Mesodermal cell (in vitro differentiated cells): Measurements from ENCODE around the gene CNTFR.

Source experiments
- H3K27ac ChIP-seq: 2 replicates; pipeline ENCODE4 v1.7.0; 2013; ENCODE audit warnings: mild to moderate bottlenecking, low read depth, low read length, moderate library complexity; ENCODE audit not compliant: severe bottlenecking
- H3K36me3 ChIP-seq: 2 replicates; pipeline ENCODE4 v1.7.1; 2013; ENCODE audit warnings: mild to moderate bottlenecking, low read length, moderate library complexity; ENCODE audit not compliant: control insufficient read depth, insufficient read depth
- H3K4me1 ChIP-seq: one replicate; pipeline ENCODE4 v1.7.1; 2013; ENCODE audit warnings: mild to moderate bottlenecking, low read length; ENCODE audit not compliant: insufficient read depth, control insufficient read depth, poor library complexity, severe bottlenecking
- H3K4me3 ChIP-seq: 2 replicates; pipeline ENCODE4 v1.7.0; 2013; ENCODE audit warnings: low read length, control low read depth, mild to moderate bottlenecking; ENCODE audit not compliant: insufficient read depth, poor library complexity, severe bottlenecking; ENCODE audit errors: extremely low read depth
- H3K9me3 ChIP-seq: 2 replicates; pipeline ENCODE4 v1.7.1; 2013; ENCODE audit warnings: mild to moderate bottlenecking, low read length, moderate library complexity; ENCODE audit not compliant: control insufficient read depth
- WGBS, 2 experiments: methylation state at CpG; one replicate each; pipeline ENCODE4 v1.1.5; 2013; ENCODE audit warnings: missing lambda C conversion rate in 2 of 2; ENCODE audit not compliant: insufficient coverage in 2 of 2; 5-methylcytosine and 5-hydroxymethylcytosine counted together

Gene CNTFR

GRCh38 chr9:34599546-34599945, 10.0 kb upstream of the CNTFR start:
- Histone ChIP-seq H3K4me1 (peaks cover 3% of the 10 kb centered on the region), H3K36me3 (no peaks in the 10 kb centered on the region), H3K27ac (no peak overlapping the region), H3K9me3 (no peaks in the 10 kb centered on the region), H3K4me3 (no peak overlapping the region)
- WGBS, 2 experiments: 43 to 100% methylated on average over 1 of the region's 1 CpG

DNA sequence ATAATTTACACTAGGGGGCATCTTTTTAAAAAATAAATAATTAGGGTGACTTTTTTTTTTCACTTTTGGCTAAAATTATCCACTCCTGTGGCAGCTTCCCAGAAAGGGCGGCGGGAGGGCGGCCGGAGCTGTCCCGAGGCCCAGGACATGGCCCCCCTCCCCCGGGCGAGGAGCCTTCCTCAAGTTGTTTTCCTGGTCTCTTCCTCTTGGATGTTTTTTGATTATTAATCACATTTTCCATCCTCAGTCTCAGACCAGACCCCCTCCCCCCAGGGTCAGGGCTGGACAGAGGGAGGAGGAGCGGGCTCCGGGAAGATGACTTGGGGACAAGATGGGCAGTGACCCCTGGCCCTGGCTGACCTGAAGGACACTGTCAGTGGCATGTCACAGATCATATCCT, 4.7 kb upstream of the CNTFR start:
- H3K27ac ChIP-seq: no peak overlapping the region
- no peak overlapping the region for H3K4me3 ChIP-seq
- H3K36me3 ChIP-seq: no peaks in the 10 kb centered on the region
- no peaks in the 10 kb centered on the region for H3K9me3 ChIP-seq
- 94 to 97% methylated on average over 3 to 4 of the region's 9 CpGs for WGBS, 2 experiments
- peaks cover 16% of the 10 kb centered on the region for H3K4me1 ChIP-seq

- H3K4me1 ChIP-seq: peaks cover 13% of the 10 kb centered on the region
- H3K4me3 ChIP-seq: no peak overlapping the region
- H3K9me3 ChIP-seq: no peaks in the 10 kb centered on the region
- whole genome bisulfite sequencing, 2 experiments: 9 to 15% methylated on average over 15 to 19 of the region's 26 CpGs
- no peaks in the 10 kb centered on the region for H3K36me3 ChIP-seq
- H3K27ac ChIP-seq: no peak overlapping the region
Measured at GRCh38 chr9:34592895-34593601, 3.5 kb upstream of the CNTFR start.

DNA sequence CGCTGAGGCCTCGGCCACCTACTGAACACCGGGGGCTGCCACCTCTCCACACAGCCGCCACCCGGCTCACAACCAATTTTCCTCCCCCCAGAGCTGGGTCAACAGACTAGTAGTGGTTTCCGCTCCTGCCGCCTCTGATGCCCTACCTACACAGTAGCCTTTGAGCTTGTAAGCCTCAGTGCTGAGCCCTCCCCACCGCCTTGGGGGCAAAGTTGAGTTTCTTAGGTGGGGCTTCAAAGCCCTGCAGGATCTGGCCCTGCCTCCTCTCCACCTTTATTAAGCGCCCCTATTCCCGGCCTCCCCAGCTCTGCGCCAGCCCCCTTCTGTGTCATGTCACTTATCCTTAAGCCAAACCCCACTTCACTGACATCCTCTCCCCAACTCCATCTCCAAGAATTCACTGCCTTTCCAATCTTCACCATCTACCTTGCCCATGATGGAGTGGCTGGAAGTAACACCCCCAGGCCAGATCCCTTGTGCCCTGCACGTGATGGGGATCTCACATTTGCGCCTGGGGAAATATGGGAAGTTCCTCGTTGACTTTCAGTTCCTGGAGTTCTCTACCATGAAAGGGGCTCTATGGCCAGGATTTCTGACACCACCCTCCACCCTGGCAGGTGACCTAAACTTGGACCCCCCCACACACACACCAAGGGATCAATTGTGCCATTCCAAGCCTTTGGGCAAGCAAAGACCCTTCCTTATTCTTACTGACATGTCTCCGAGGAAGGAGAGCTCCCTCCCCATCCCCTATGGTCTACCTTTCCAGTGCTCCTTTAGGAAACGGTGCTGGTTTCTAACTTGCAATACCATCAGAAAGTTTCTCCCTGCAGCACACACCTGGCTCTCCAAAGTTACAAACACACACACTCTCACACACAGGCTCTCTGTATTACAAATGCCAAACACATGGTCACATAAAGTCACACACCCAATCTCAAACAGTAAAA, 2.7 kb upstream of the CNTFR start:
- H3K9me3 ChIP-seq: no peaks in the 10 kb centered on the region
- H3K36me3 ChIP-seq: no peaks in the 10 kb centered on the region
- no peak overlapping the region for H3K4me3 ChIP-seq
- H3K27ac ChIP-seq: no peak overlapping the region
- peaks cover 13% of the 10 kb centered on the region for H3K4me1 ChIP-seq
- WGBS, 2 experiments: 47 to 53% methylated on average over 9 to 12 of the region's 16 CpGs

DNA sequence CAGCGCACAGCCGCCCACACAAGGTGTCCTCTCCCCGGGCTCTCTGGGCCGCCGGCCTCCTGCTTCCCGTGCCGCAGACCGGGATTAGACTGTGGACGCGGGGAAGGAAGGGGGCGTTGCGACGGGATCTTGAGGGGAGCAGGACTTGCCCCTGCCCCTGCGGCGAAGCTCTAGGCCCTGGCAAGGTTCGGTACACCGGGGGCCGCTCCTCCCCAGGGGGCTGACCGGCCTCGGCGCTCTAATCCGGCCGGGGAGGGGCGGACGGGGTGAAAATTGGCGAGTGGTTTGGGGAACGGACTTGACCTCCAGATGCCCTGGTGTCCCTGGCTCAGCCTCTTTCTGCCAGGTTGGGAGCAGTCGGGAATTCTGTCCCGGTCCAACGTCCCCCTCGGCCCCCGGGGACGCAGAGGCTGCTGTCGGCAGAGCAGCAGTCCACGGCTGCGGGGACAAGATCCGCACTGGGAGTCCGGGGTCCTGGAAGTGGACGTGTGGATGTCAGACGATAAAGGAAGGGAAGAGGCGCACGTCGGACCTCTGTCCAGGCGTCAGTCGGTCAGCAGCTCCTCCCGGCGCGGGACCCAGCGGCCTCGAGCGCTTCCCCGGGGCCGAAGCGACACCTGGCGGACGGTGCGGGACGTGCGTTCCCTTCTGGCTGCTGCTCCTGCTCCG, 1.9 kb upstream of the CNTFR start:
- H3K4me1 ChIP-seq: peaks cover 17% of the 10 kb centered on the region
- H3K4me3 ChIP-seq: no peak overlapping the region
- H3K27ac ChIP-seq: no peak overlapping the region
- H3K36me3 ChIP-seq: no peaks in the 10 kb centered on the region
- no peaks in the 10 kb centered on the region for H3K9me3 ChIP-seq
- WGBS, 2 experiments: 2 to 3% methylated on average over 47 to 60 of the region's 60 CpGs

- H3K4me1 ChIP-seq: peaks cover 24% of the 10 kb centered on the region
- 7 to 10% methylated on average over 24 to 26 of the region's 40 CpGs for WGBS, 2 experiments
Measured at GRCh38 chr9:34590381-34591247, 1.1 kb upstream of the CNTFR start.

GRCh38 chr9:34588671-34589635, 571 bp downstream of the CNTFR start:
- WGBS, 2 experiments: 0 to 1% methylated on average over 54 to 64 of the region's 86 CpGs
- Histone ChIP-seq H3K9me3 (no peaks in the 10 kb centered on the region), H3K4me3 (peak overlapping the region; percentile 58), H3K4me1 (peaks cover 28% of the 10 kb centered on the region), H3K36me3 (no peaks in the 10 kb centered on the region), H3K27ac (no peak overlapping the region)

More at GRCh38 chr9:34590381-34591247, 1.1 kb upstream of the CNTFR start:
- no peak overlapping the region for H3K27ac ChIP-seq
- peak overlapping the region; percentile 58 for H3K4me3 ChIP-seq
- no peaks in the 10 kb centered on the region for H3K9me3 ChIP-seq
- H3K36me3 ChIP-seq: no peaks in the 10 kb centered on the region

DNA sequence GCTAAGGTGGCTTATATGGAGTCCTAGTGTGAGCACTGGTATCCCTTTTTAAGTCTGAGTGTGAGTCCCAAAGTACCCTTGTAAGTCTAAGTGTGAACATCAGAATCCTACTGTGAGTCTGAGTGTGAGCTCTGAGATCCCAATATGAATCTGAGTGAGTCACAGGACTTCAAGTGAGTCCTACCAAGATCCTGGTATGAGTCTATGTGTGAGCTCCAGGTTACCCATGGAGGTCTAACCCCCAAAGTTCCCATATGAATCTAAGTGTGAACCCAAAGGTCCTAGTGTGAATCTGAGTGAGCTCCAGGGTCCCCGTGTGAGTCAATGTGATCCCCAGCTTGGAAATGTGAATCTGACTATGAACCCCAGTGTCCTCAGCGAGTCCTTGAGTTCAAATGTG, 2.3 kb downstream of the CNTFR start:
- 88 to 90% methylated on average over 2 of the region's 2 CpGs for WGBS, 2 experiments
- no peaks in the 10 kb centered on the region for H3K36me3 ChIP-seq
- H3K4me1 ChIP-seq: peaks cover 22% of the 10 kb centered on the region
- H3K9me3 ChIP-seq: no peaks in the 10 kb centered on the region
- H3K4me3 ChIP-seq: no peak overlapping the region
- H3K27ac ChIP-seq: no peak overlapping the region

DNA sequence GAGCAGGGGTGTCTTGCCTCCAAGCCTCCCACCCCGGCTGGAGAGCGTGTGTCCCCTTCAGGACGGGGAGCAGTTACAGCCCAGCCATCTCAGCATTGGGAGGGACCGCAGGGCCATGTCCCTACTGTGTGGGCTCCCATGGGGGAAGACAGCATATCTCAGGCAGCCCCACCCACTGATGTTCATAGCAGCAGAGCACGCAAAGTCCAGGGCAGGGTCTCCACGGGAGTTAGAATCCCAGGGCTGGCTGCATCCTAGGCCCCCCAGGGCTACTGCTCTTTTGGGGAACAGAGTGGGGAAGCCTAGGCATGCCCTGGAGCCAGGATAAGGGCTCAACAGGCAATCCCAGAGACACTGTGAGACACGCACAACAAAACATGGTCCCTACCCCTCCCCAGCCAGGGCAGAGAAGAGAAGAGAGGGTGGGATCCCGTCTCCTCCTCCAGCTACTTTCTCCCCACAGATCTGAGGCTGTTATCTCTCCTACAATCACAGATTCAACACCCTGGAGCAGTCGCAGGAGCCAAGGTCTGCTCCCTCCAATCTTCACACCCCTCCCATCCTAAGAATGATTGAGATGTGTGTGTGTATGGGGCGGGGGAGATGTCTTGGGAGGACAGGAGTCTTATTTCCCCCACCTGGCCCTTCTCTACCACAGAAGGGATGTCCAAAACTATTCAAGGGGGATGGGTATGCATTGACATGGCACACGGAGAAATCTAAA, 3.4 kb downstream of the CNTFR start:
- peaks cover 22% of the 10 kb centered on the region for H3K4me1 ChIP-seq
- H3K9me3 ChIP-seq: no peaks in the 10 kb centered on the region
- H3K36me3 ChIP-seq: no peaks in the 10 kb centered on the region
- WGBS, 2 experiments: 22 to 27% methylated on average over 7 of the region's 11 CpGs
- H3K4me3 ChIP-seq: no peak overlapping the region
- no peak overlapping the region for H3K27ac ChIP-seq
